PC-3 (cell line): Measurements from ENCODE around the gene UBFD1.
"Not testable (repeated sequence)": the region's sequence is repeated elsewhere in the genome, so short reads cannot be mapped to it uniquely, and the experiment has no call there.

Source experiments
- EZH2 ChIP-seq: fragments of 300-600 bp; sonication (generic); IDR thresholded peaks from one replicate; pipeline ENCODE4 v1.6.1; 2017; ENCODE audit warnings: antibody characterized with exemption, mild to moderate bottlenecking, low read length; ENCODE audit not compliant: unreplicated experiment
- EZH2phosphoT487 ChIP-seq: fragments of 300-600 bp; sonication (generic); IDR thresholded peaks from 2 replicates; pipeline ENCODE4 v1.6.1; 2018; ENCODE audit warnings: mild to moderate bottlenecking, antibody characterized with exemption, low read length, borderline replicate concordance
- TF ChIP-seq, protein P1 (sequence below): fragments of 300-600 bp; sonication (generic); conservative IDR thresholded peaks from 2 replicates; pipeline ENCODE4 v1.5.1; 2017; ENCODE audit warnings: antibody characterized with exemption, low read depth, mild to moderate bottlenecking, low read length

GRCh38 chr16:23610905-23611304, 53.4 kb downstream of the UBFD1 start:
- TF ChIP-seq, protein P1, sequence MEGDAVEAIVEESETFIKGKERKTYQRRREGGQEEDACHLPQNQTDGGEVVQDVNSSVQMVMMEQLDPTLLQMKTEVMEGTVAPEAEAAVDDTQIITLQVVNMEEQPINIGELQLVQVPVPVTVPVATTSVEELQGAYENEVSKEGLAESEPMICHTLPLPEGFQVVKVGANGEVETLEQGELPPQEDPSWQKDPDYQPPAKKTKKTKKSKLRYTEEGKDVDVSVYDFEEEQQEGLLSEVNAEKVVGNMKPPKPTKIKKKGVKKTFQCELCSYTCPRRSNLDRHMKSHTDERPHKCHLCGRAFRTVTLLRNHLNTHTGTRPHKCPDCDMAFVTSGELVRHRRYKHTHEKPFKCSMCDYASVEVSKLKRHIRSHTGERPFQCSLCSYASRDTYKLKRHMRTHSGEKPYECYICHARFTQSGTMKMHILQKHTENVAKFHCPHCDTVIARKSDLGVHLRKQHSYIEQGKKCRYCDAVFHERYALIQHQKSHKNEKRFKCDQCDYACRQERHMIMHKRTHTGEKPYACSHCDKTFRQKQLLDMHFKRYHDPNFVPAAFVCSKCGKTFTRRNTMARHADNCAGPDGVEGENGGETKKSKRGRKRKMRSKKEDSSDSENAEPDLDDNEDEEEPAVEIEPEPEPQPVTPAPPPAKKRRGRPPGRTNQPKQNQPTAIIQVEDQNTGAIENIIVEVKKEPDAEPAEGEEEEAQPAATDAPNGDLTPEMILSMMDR = not testable (repeated sequence)
- TF ChIP-seq EZH2, EZH2phosphoT487: not testable (repeated sequence)
